Smooth muscle cell of the brain vasculature (primary cell): ENCODE measurements around the gene GNLY.

Experiments
- DNase-seq: peaks from one replicate; pipeline ENCODE4 v3.0.0-alpha.2; 2012; ENCODE audit warnings: low read depth, low spot score

GNLY gene

DNA sequence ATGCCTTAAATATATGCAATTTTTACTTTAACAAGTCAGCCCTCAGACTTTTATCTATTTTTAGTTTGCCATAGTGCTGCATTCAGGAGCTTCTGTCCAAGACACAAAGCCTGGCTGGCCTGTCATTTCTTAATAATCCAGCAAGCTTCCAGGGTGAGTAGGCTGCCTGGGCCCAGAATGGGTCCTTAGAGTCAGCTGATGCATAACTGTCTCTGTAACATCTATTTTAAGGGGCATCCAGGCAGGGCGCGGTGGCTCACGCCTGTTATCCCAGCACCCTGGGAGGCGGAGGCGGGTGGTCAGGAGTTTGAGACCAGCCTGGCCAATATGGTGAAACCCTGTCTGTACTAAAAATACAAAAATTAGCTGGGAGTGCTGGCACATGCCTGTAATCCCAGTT lies 11.8 kb upstream of the GNLY start:
- no peak for DNase-seq

- no peak for DNase-seq
Measured at GRCh38 chr2:85684380-85684779, 9.8 kb upstream of the GNLY start.

- DNase-seq, result no peak
Measured at GRCh38 chr2:85684806-85685205, 9.4 kb upstream of the GNLY start.

- no peak for DNase-seq
Measured at GRCh38 chr2:85690932-85691331, 3.2 kb upstream of the GNLY start.

DNA sequence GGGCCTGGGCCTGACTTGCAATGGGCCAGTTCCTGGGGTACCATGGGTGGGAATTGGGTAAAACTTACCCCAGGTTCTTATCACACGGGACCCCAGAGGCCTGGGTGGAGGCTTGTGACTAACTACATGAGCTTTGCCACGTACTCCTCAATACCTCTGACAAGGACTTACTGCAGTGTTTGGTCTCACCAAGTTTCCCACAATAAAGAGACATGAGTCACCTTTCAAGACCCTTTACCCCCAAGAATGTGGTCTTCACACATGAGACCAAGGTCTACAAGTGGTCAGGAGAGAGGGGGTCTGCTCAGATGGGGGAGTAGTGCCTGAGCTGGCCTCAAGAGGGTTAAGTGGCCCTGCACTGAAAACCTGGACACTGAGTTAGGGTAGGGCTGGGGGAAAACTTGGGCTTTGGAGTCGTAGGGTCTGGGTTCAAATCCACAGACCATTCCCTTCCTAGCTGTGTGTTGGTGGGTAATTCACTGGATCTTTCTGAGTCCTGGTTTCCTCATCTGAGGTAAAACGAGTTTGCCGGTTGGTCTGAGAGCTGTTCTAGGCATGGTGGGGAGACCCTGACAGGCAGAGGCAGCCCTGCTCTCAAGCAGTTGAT lies 2.0 kb upstream of the GNLY start:
- DNase-seq, result no peak

DNA sequence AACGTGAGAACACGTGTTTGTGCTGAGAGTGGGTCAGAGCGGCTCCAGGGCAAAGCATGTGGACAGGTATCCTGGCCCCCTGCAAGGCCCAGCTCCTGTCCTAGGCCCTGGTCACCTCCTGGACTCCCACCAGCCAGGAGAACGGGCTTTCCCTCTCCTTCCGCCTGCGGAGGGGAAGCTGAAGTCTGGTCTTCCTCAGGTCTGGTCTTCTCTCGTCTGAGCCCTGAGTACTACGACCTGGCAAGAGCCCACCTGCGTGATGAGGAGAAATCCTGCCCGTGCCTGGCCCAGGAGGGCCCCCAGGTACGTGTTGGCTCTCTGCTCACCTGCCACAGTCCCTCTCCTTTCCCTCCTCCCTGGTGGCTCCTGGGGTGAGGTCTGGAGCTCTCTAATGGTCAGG lies 963 bp downstream of the GNLY start:
- DNase-seq, result no peak

GRCh38 chr2:85695691-85696668 lies 1.8 kb downstream of the GNLY start:
- DNase-seq, result no peak

- DNase-seq, result no peak
Measured at GRCh38 chr2:85697096-85697495, 2.9 kb downstream of the GNLY start.

- DNase-seq, result no peak
Measured at GRCh38 chr2:85697716-85698115, 3.6 kb downstream of the GNLY start.

GRCh38 chr2:85698184-85698879 lies 4.2 kb downstream of the GNLY start:
- no peak for DNase-seq

DNA sequence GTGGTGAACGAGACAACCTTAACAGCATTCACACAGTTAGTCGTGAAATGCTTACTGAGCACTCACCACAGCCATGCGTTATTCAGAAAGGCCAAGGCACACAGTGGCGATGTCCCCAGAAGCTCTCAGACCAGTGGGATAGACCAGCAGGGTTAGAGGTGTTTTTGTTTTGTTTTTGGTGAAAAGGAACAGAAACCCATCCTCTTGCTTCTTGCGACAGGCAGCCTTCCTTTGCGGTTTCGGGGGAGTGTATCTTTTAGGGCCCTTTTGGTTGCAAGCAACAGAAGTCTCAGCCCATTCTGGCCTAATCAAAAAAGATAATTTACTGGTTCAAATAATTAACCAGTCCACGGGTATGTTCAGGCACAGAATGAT lies 4.7 kb downstream of the GNLY start:
- no peak for DNase-seq

DNA sequence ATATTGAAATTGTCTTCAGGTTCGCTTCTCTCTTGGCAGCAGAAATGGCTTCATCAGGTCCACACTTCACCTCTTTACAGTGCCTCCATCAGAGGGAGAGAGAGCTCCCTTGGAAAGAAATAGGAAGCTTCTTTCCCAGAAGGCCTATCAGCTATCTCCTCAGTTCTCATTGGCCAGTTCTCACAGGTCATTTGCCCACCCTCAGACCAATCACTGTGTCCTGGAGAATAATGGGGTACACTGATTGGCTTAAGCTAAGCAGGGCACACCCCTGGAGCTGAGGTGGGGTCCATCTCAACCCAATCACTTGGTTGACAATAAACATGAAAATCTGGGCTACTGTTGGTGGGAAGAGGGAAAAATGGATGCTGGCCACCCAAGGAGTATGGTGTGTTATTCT lies 5.2 kb downstream of the GNLY start:
- no peak for DNase-seq

- no peak for DNase-seq
Measured at GRCh38 chr2:85702172-85702571, 8.0 kb downstream of the GNLY start.

DNA sequence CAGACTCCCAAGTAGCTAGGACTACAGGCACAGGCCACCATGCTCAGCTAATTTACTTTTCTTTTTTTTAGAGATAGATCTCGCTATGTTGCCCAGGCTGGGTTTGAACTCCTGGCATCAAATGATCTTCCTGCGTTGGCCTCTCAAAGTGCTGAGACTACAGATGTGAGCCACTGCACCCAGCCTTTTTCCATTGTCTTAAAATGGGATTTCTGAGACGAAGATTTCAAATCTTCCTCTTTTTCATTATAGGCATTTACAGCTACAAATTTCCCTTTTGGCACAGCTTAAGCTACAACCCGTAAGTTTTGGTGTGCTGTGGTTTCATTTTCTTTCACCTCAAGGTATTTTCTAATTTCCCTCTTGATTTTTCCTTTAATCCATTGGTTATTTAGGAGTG lies 8.6 kb downstream of the GNLY start:
- DNase-seq, result no peak

- DNase-seq, result no peak
Measured at GRCh38 chr2:85703329-85703728, 9.2 kb downstream of the GNLY start.

DNA sequence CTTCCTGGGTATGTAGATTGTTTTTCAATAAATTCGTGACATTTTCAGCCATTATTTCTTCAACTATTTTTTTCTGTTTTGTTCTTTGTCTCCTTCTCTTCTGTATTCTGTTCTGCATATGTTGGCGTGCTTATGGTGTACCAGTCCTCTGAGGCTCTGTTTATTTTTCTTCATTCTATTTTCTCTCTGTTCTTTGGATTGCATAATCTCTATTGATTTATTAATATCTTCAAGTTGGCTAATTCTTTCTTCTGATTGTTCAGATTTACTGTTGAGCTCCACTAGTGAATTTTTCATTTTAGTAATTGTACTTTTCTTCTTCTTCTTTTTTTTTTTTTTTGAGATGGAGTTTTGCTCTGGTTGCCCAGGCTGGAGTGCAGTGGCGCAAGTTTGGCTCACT lies 9.9 kb downstream of the GNLY start:
- DNase-seq, result no peak

DNA sequence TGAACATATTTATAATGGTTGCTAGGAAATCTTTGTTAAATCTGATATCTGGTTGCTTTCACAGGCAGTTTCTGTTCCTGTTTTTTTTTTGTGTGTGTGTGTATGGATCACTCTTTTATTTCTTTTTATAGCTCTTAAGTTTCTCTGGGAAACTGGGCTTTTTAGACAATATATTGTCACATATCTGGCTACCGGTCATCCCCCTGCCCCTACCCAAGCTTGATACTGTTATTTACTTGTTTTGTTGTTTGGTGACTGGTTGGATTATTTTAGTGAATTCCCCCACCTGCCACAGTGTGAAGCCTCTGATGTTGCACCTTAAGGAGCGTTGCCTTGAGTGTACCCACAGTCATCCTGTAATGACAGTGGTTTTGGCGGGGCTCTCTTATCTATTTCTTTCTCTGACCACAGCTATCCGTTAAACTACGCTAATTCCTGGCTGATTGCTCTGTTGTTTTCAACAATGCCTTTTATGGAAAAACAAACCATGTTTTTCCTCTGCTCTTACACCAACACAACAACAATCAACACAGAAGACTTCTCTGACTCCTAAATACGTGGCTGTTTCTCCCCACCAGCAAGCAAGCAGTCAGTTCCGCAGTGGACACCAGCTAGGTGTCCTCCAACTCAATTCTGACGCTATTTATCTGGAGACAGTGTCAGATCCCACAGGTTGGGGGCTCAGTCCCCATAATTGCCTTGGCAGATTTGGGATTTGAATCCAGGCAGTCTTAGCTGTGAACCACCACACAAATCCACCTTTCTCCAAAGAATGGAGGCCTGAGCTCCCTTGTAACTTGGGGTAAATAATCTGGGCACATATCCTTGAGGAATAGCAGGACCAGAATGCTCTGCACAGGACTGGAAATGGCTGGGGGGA lies 10.9 kb downstream of the GNLY start:
- no peak for DNase-seq

DNA sequence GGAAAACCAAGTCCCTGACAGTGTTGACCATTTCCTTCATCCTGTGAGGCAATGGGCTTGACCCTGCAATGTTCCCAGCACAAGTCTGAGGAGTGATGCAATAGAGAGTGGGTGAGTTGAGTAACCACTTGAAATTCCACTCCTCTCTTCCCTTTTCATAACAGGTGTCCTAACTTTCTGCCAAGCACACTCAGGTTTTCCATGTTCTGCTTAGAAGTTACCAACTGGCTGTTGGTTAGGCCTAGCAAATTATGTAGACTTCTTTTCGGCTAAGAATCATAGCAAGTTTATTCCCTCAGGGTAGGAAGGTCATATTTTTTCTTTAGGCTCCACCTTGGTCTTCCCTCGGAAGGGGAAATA lies 11.5 kb downstream of the GNLY start:
- DNase-seq, result no peak

- DNase-seq, result no peak
Measured at GRCh38 chr2:85706063-85706462, 11.9 kb downstream of the GNLY start.

DNA sequence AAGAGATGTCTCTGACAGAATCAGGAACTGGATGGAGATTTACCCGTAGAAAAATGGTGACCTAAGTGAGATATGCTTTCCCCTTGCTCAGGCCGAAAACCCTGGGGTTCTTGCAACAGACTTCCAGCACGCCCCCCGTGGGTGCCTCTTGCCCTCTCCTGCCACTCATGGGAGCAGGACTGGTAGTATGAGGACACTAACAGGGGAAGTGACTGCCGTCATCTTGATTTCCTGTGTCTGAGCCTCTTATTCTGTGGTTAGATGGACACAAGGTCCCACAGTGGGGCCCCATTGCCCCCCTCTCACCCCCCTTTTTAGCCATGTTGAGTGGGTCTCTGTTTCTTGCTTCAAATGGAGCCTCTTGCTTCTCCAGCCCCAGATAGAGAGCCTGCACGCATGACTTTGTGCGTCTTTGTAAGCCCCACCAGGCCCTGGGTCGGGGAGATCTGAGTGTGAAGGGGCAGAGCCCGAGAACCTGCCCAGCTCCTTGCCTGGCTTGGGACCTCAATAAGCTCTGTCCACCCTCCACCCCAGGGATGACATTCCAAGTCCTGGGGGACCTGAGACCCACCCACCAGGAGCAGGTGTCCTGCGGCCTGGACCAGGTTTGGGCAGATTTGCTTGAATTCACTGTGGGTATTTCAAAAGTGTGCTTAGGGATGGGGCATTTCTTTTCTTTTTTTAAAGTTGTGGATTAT lies 12.6 kb downstream of the GNLY start:
- no peak for DNase-seq

DNA sequence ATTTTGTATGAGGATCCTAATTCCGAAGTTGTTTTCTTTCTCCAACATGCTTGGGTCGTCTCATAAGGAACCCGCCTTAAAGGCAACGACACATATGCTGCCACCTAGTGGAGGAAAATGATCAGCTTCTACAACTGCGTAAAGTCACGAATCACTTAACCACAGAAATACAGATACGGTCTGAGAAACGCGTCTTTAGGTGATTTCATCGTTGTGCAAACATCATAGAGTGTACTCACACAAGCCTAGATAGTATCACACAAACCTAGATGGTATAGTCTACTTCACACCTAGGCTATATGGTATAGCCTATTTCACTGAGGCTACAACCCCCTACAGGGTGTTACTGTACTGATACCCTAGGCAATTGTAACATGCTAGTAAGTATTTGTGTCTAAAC lies 13.1 kb downstream of the GNLY start:
- peak; percentile 70 for DNase-seq
